Measurements from ENCODE around the gene ABLIM1. TPM values are rescaled to one million over a fixed set of nuclear protein-coding genes. Genes with fewer than 3 reads are reported as not detected.
A peak's percentile ranks its signal among the peaks of the same experiment; 100 is the strongest.

The ABLIM1 gene
- total RNA-seq, 3 donors from 2014 or later (not counting 1 experiment from before 2014, with no cell fraction given), result 71.9 to 118 (median 73.5) TPM

GRCh38 chr10:114471906-114472876 lies 185.9 kb downstream of the ABLIM1 start:
- 87% methylated on average over 11 of the region's 11 CpGs for WGBS (ENCODE audit: insufficient coverage)
- H3K27ac Mint-ChIP-seq, result peak overlapping the region in 1 of 2 donors; percentile 44
- no peak overlapping the region for H3K4me3 ChIP-seq (ENCODE audit: low read length)
- H3K4me1 Mint-ChIP-seq, result peaks cover 7 to 10% of the 10 kb centered on the region in 2 donors
- H3K4me3 Mint-ChIP-seq, result no peak overlapping the region
- H3K27ac ChIP-seq (ENCODE audit: low read length), result no peak overlapping the region
- no peaks in the 10 kb centered on the region for H3K36me3 Mint-ChIP-seq
- H3K4me1 ChIP-seq (ENCODE audit: control insufficient read depth, insufficient read depth, low read length), result peaks cover 3% of the 10 kb centered on the region
- intact Hi-C loops (cut with micrococcal nuclease), result loop anchor here (1.0 to 10.0 kb wide), 5 partner anchors 53 to 405 kb away; no protein-coding TSS in a partner anchor
- DNase-seq (no peak), ATAC-seq (no peak)
- TF ChIP-seq CTCF (IDR thresholded peaks at IDR 0.05), result no peak
- H3K36me3 ChIP-seq (ENCODE audit: control insufficient read depth, insufficient read depth, low read length), result peaks cover 18% of the 10 kb centered on the region
- no peaks in the 10 kb centered on the region for H3K9me3 ChIP-seq (ENCODE audit: control insufficient read depth, insufficient read depth, low read length)
- no peaks in the 10 kb centered on the region for H3K9me3 Mint-ChIP-seq
- no peaks in the 10 kb centered on the region for H3K27me3 Mint-ChIP-seq (ENCODE audit: low read depth in 2 of 2)
- H3K27me3 ChIP-seq (ENCODE audit: control insufficient read depth, insufficient read depth, low read length), result no peaks in the 10 kb centered on the region

- H3K4me3 ChIP-seq (ENCODE audit: low read length), result no peak overlapping the region
- intact Hi-C loops (cut with micrococcal nuclease), result loop anchor here (1.0 to 10.0 kb wide), 5 partner anchors 54 to 406 kb away; no protein-coding TSS in a partner anchor
- TF ChIP-seq CTCF (IDR thresholded peaks at IDR 0.05), result peak; percentile 95
- no peaks in the 10 kb centered on the region for H3K9me3 Mint-ChIP-seq
- no peaks in the 10 kb centered on the region for H3K27me3 ChIP-seq (ENCODE audit: control insufficient read depth, insufficient read depth, low read length)
- peak; percentile 45 to 89 for DNase-seq
- no peaks in the 10 kb centered on the region for H3K27me3 Mint-ChIP-seq (ENCODE audit: low read depth in 2 of 2)
- no peak overlapping the region for H3K4me3 Mint-ChIP-seq
- WGBS (ENCODE audit: insufficient coverage), result 34% methylated on average over 9 of the region's 11 CpGs
- H3K9me3 ChIP-seq (ENCODE audit: control insufficient read depth, insufficient read depth, low read length), result no peaks in the 10 kb centered on the region
- H3K36me3 Mint-ChIP-seq, result no peaks in the 10 kb centered on the region
- H3K27ac ChIP-seq (ENCODE audit: low read length), result no peak overlapping the region
- ATAC-seq, result peak; percentile 82 to 98 (median 96)
- H3K36me3 ChIP-seq (ENCODE audit: control insufficient read depth, insufficient read depth, low read length), result peaks cover 19% of the 10 kb centered on the region
- peaks cover 7 to 10% of the 10 kb centered on the region in 2 donors for H3K4me1 Mint-ChIP-seq
- H3K27ac Mint-ChIP-seq, result peak overlapping the region in 1 of 2 donors; percentile 59
- H3K4me1 ChIP-seq (ENCODE audit: control insufficient read depth, insufficient read depth, low read length), result peaks cover 3% of the 10 kb centered on the region
Observed at GRCh38 chr10:114470956-114471905, 186.8 kb downstream of the ABLIM1 start.

GRCh38 chr10:114470361-114470760 lies 187.7 kb downstream of the ABLIM1 start:
- H3K27me3 ChIP-seq (ENCODE audit: control insufficient read depth, insufficient read depth, low read length), result no peaks in the 10 kb centered on the region
- no CpG with 5 or more reads among the region's 1 CpG for WGBS (ENCODE audit: insufficient coverage)
- Mint-ChIP-seq H3K27me3 (ENCODE audit: low read depth in 2 of 2) (no peaks in the 10 kb centered on the region), H3K36me3 (no peaks in the 10 kb centered on the region), H3K27ac (no peak overlapping the region), H3K4me3 (no peak overlapping the region), H3K9me3 (no peaks in the 10 kb centered on the region), H3K4me1 (peaks cover 7 to 10% of the 10 kb centered on the region in 2 donors)
- no peak overlapping the region for H3K27ac ChIP-seq (ENCODE audit: low read length)
- H3K4me1 ChIP-seq (ENCODE audit: control insufficient read depth, insufficient read depth, low read length), result peaks cover 3% of the 10 kb centered on the region
- intact Hi-C loops (cut with micrococcal nuclease), result loop anchor here (2.0 to 10.0 kb wide), 3 partner anchors 54 to 407 kb away; no protein-coding TSS in a partner anchor
- DNase-seq (no peak), ATAC-seq (no peak)
- H3K36me3 ChIP-seq (ENCODE audit: control insufficient read depth, insufficient read depth, low read length), result peaks cover 24% of the 10 kb centered on the region
- H3K9me3 ChIP-seq (ENCODE audit: control insufficient read depth, insufficient read depth, low read length), result no peaks in the 10 kb centered on the region
- no peak overlapping the region for H3K4me3 ChIP-seq (ENCODE audit: low read length)
- no peak for TF ChIP-seq CTCF (IDR thresholded peaks at IDR 0.05)

Measured in natural killer cell (primary cell).